Sigmoid colon (tissue), 7 donors: ENCODE measurements around the gene ABLIM2. TPM values are rescaled to one million over a fixed set of nuclear protein-coding genes. Genes with fewer than 3 reads are reported as not detected.

ENCODE experiments used
- DNase-seq: peaks from one replicate; pipeline ENCODE4 v3.0.0-alpha.2; 2019
- H3K27ac ChIP-seq, 4 donors: fragments of 200-600 bp; sonication (generic); one replicate each; pipeline ENCODE4 v1.5.1; 2016 to 2019; ENCODE audit warnings: mild to moderate bottlenecking in 1 of 4
- H3K27me3 ChIP-seq, 3 donors: fragments of 200-600 bp; sonication (generic); one replicate each; pipeline ENCODE4 v1.5.1; 2019; ENCODE audit warnings: mild to moderate bottlenecking in 1 of 3
- H3K36me3 ChIP-seq, 4 donors: fragments of 200-600 bp; sonication (generic); one replicate each; pipeline ENCODE4 v1.5.1; 2016 to 2019
- H3K4me1 ChIP-seq, 4 donors: fragments of 200-600 bp; sonication (generic); one replicate each; pipeline ENCODE4 v1.5.1; 2017 to 2019
- H3K4me3 ChIP-seq, 4 donors: fragments of 200-600 bp; sonication (generic); one replicate each; pipeline ENCODE4 v1.5.1; 2017 to 2019; ENCODE audit warnings: mild to moderate bottlenecking in 2 of 4, moderate library complexity in 1 of 4
- H3K9me3 ChIP-seq, 4 donors: fragments of 200-600 bp in 3 of 4; sonication (generic) in 3 of 4; one replicate each; pipeline versions ENCODE4 v1.5.1 to v1.6.1; 2013 to 2019
- EP300 ChIP-seq, 4 donors: sonication (generic); formaldehyde crosslinking; IDR thresholded peaks; one replicate each; pipeline ENCODE4 v1.6.1; 2017; ENCODE audit warnings: antibody characterized with exemption in 4 of 4
- POLR2A ChIP-seq, 2 donors: fragments of 450-650 bp; IDR thresholded peaks; one replicate each; pipeline ENCODE4 v1.6.1; 2016; ENCODE audit warnings: antibody characterized with exemption in 2 of 2, mild to moderate bottlenecking in 2 of 2, moderate library complexity in 2 of 2
- POLR2AphosphoS5 ChIP-seq, 4 donors: sonication (generic); formaldehyde crosslinking; IDR thresholded peaks; one replicate each; pipeline ENCODE4 v1.6.1; 2017; ENCODE audit warnings: antibody characterized with exemption in 4 of 4
- WGBS, 2 donors: extraction: QIAGEN DNeasy Blood & Tissue Kit; methylation state at CpG; one replicate each; pipeline ENCODE4 v1.1.7; 2013; 5-methylcytosine and 5-hydroxymethylcytosine counted together
- intact Hi-C: fragments of 100-400 bp; cut with DNase I; formaldehyde crosslinking; loops from one replicate; pipeline ENCODE4 v1.15.1; 2023
- polyA plus RNA-seq, 3 donors: library from polyadenylated mRNA; stranded (reverse); fragments of 200-250 nt; gene quantifications; one replicate each; pipeline ENCODE4 v1.2.3, GENCODE V29; 2013
- total RNA-seq, 4 donors: library from RNA; depleted of rRNA; stranded (reverse); fragments of >200 nt; gene quantifications; one replicate each; pipeline ENCODE4 v1.1.0, GENCODE V29; 2016
- TF ChIP-seq, protein P1 (sequence below), 4 experiments: fragments of 450-650 bp in 3 of 4; fragments of 200-600 bp in 1 of 4; IDR thresholded peaks; one replicate each; pipeline ENCODE4 v1.5.1; 2016 to 2019; ENCODE audit warnings: antibody characterized with exemption in 4 of 4, mild to moderate bottlenecking in 3 of 4, moderate library complexity in 2 of 4
- donor health status: healthy with polysubstance abuse.
- donor health status: Bipolar disorder and iron deficiency.
- donor health status: healthy.

Gene ABLIM2
- total and polyA plus RNA-seq, 7 donors, result 3.1 to 15.0 (median 7.4) TPM

DNA sequence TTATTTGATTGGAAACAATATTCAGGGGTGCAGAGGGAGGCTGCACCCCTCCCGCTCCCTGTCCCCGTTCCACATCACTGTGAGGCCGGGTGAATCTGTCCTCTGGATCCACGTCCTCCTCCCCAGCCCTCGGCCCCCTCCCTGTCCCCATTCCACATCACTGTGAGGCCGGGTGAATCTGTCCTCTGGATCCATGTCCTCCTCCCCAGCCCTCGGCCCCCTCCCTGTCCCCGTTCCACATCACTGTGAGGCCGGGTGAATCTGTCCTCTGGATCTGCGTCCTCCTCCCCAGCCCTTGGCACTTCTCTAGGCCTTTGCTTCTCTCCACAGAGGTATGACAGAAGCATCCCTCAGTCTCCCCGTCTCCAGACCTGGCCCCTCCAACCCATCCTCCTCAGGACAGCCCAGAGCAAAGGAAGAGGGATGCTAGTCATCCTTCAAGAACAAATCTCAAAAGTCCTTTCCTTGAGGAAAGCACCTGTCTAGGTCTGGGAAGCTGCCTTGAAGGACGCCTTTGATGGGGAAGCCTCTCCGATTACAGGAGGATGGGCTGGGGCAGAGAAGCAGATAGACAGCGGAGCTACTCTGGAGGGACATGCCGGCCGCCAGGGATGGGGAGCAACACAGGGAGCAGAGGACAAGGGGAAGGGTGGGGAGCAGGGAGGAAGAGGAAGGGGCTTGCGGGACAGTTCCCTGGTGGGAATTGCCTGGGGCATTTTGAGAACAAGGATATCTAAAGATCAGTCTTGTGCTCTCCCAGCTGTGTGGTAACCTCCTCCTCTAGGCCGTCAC lies 208.1 kb downstream of the ABLIM2 start:
- peaks cover 0 to 2% (median 0%) of the 10 kb centered on the region in 4 donors for H3K9me3 ChIP-seq
- intact Hi-C loops, result no loop called here
- TF ChIP-seq, protein P1, sequence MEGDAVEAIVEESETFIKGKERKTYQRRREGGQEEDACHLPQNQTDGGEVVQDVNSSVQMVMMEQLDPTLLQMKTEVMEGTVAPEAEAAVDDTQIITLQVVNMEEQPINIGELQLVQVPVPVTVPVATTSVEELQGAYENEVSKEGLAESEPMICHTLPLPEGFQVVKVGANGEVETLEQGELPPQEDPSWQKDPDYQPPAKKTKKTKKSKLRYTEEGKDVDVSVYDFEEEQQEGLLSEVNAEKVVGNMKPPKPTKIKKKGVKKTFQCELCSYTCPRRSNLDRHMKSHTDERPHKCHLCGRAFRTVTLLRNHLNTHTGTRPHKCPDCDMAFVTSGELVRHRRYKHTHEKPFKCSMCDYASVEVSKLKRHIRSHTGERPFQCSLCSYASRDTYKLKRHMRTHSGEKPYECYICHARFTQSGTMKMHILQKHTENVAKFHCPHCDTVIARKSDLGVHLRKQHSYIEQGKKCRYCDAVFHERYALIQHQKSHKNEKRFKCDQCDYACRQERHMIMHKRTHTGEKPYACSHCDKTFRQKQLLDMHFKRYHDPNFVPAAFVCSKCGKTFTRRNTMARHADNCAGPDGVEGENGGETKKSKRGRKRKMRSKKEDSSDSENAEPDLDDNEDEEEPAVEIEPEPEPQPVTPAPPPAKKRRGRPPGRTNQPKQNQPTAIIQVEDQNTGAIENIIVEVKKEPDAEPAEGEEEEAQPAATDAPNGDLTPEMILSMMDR (IDR thresholded peaks at IDR 0.05), result no peak
- TF ChIP-seq POLR2AphosphoS5 (IDR thresholded peaks at IDR 0.05) (no peak), EP300 (IDR thresholded peaks at IDR 0.05) (no peak), POLR2A (IDR thresholded peaks at IDR 0.05) (no peak)
- H3K27me3 ChIP-seq, result no peaks in the 10 kb centered on the region
- DNase-seq, result no peak
- no peaks in the 10 kb centered on the region for H3K36me3 ChIP-seq
- no peak overlapping the region for H3K27ac ChIP-seq
- no peak overlapping the region for H3K4me3 ChIP-seq
- peaks cover 0 to 17% (median 9%) of the 10 kb centered on the region in 4 donors for H3K4me1 ChIP-seq
- 88 to 94% methylated on average over 18 of the region's 18 CpGs for WGBS, 2 donors

DNA sequence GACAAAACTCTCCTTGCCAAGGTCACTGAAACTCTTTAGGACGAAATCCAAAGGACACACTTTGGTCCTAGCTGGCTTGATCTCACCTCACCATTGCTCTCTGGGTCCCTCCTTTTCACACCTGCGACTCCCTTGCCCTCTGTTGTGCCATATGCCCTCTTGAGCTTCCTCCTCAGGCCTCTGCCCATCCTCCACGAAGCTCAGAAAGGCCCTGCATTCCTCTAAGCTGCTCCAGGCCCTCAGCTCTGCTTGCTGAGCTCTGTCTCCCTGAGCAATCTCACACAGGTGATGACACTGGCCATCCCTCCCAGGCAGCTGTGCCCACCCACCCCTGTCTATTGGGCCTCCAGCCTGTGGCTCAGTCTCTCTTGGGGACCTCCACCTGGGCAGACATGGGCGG lies 208.9 kb downstream of the ABLIM2 start:
- Histone ChIP-seq H3K27me3 (no peaks in the 10 kb centered on the region), H3K4me3 (no peak overlapping the region), H3K27ac (no peak overlapping the region), H3K4me1 (peaks cover 0 to 19% (median 16%) of the 10 kb centered on the region in 4 donors), H3K36me3 (no peaks in the 10 kb centered on the region), H3K9me3 (peaks cover 0 to 2% (median 0%) of the 10 kb centered on the region in 4 donors)
- WGBS, 2 donors, result 65 to 69% methylated on average over 4 of the region's 4 CpGs
- TF ChIP-seq, protein P1 (IDR thresholded peaks at IDR 0.05), result no peak
- TF ChIP-seq EP300 (IDR thresholded peaks at IDR 0.05), result no peak
- no peak for TF ChIP-seq POLR2A (IDR thresholded peaks at IDR 0.05)
- TF ChIP-seq POLR2AphosphoS5 (IDR thresholded peaks at IDR 0.05), result no peak
- intact Hi-C loops, result no loop called here
- no peak for DNase-seq

DNA sequence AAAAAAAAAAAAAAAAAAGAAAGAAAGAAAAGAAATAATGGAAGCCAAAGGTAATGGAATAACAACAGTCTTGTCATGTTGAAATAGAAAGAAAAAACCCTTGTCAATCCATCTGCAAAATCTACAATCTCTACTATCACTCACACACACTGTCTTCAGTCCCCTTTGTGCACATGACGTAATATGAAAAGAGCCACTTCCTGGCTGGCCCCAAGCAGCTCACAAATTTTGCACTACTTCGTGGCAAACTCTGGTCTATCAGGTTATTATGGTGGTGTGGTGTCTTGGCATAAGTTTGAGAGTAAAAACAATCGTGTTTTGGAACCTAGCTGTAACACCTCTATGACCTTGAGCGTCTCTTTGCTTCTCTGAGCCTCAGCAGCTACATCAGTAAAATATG lies 210.7 kb downstream of the ABLIM2 start:
- peaks cover 0 to 23% (median 21%) of the 10 kb centered on the region in 4 donors for H3K4me1 ChIP-seq
- H3K4me3 ChIP-seq, result no peak overlapping the region
- H3K27me3 ChIP-seq, result no peaks in the 10 kb centered on the region
- no peak for DNase-seq
- no peak overlapping the region for H3K27ac ChIP-seq
- intact Hi-C loops, result no loop called here
- 69 to 76% methylated on average over 4 of the region's 4 CpGs for WGBS, 2 donors
- TF ChIP-seq, protein P1 (IDR thresholded peaks at IDR 0.05), result no peak
- no peak for TF ChIP-seq POLR2AphosphoS5 (IDR thresholded peaks at IDR 0.05)
- TF ChIP-seq POLR2A (IDR thresholded peaks at IDR 0.05), result no peak
- TF ChIP-seq EP300 (IDR thresholded peaks at IDR 0.05), result no peak
- H3K36me3 ChIP-seq, result no peaks in the 10 kb centered on the region
- H3K9me3 ChIP-seq, result no peaks in the 10 kb centered on the region

DNA sequence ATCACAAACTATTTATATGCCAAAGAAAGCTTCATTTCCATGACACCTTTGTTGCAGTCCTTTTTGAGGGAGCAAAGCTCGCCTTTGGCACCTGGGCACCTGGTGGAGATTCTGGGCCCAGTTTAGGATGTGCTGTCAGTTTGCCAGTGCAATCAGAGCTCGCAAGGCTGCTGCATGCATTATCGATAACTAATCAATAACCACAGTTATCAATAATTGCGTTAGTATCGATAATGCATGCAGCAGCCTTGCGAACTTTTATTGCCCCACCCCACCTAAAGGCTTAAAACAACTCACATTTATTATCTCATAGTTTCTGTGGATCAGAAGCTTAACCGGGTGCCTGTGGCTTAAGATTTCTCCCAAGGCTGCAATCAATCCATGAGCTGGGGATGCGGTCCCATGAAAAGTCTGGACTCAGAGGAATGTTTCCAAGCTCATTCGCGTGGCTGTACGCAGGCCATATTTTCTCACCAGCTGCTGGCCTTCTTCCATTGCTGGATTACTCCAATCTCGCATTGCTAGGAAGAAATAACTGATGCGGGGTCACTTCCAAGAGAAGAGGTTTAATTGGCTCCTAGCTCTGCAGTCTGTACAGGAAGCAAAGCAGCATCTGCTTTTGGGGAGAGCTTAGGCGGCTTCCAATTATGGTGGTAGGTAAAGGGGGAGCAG lies 212.8 kb downstream of the ABLIM2 start:
- Histone ChIP-seq H3K9me3 (no peaks in the 10 kb centered on the region), H3K36me3 (no peaks in the 10 kb centered on the region), H3K27me3 (no peaks in the 10 kb centered on the region), H3K27ac (peak overlapping the region in 1 of 4 donors; percentile 57), H3K4me3 (no peak overlapping the region), H3K4me1 (peaks cover 0 to 23% (median 21%) of the 10 kb centered on the region in 4 donors)
- intact Hi-C loops, result no loop called here
- 83 to 88% methylated on average over 14 of the region's 14 CpGs for WGBS, 2 donors
- no peak for TF ChIP-seq POLR2AphosphoS5 (IDR thresholded peaks at IDR 0.05)
- no peak for TF ChIP-seq EP300 (IDR thresholded peaks at IDR 0.05)
- TF ChIP-seq POLR2A (IDR thresholded peaks at IDR 0.05), result no peak
- TF ChIP-seq, protein P1 (IDR thresholded peaks at IDR 0.05), result no peak
- DNase-seq, result peak; percentile 79
